H1 (cell line): ENCODE data around the gene TMED3. TPM values are rescaled to one million over a fixed set of nuclear protein-coding genes. Genes with fewer than 3 reads are reported as not detected.

Source experiments
- polyA plus RNA-seq, 7 experiments: library from polyadenylated mRNA; depleted of rRNA in 3 of 7; stranded (reverse) in 5 of 7; unstranded in 2 of 7; fragments of >200 nt in 5 of 7; fragments of 200-250 nt in 2 of 7; gene quantifications; 1 replicate in 5 of 7; 2 replicates in 1 of 7; 4 replicates in 1 of 7; pipeline versions ENCODE4 v1.2.1 to v1.2.3, GENCODE V29; 2011 to 2013; ENCODE audit warnings: missing spikeins in 2 of 7, mixed read lengths in 2 of 7
- total RNA-seq: library from RNA; stranded (reverse); fragmentation: NEBNext Ultra II Directional; extraction: Animal tissue kit (Norgen Biotek cat#: 25700); gene quantifications from 2 replicates; pipeline ENCODE4 v1.2.1, GENCODE V29; 2021
- TF ChIP-seq, protein P1 (sequence below): fragments of 300-600 bp; sonication (generic); IDR thresholded peaks from 2 replicates; pipeline ENCODE4 v1.7.1; 2012; ENCODE audit warnings: low read length, moderate library complexity, mild to moderate bottlenecking, inconsistent platforms; ENCODE audit not compliant: insufficient replicate concordance

The TMED3 gene
- total and polyA plus RNA-seq, 2 of the 8 experiments (the other 6 are each of a cell fraction or from before 2014, with no cell fraction given): 50.2 to 110 TPM

DNA sequence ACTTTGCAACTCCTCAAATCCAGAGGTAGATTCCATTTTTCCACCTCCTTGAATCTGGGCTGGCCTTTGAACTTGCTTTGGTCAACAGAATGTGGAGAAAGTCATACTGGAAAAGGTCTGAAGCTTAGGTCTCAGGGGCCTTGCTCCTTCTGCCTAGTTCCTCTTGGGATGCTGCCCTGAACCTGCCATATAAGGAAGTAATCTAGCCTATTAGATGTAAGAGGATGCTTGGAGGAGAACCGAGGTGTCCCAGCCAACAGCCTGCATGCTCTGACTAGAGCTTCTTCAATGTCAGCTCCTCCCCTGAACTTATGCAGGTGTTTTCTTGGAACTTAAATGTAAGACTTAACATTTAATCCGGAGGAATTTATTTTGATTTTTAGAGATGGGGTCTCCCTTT is 2.0 kb upstream of the TMED3 start (continued):
- TF ChIP-seq, protein P1, sequence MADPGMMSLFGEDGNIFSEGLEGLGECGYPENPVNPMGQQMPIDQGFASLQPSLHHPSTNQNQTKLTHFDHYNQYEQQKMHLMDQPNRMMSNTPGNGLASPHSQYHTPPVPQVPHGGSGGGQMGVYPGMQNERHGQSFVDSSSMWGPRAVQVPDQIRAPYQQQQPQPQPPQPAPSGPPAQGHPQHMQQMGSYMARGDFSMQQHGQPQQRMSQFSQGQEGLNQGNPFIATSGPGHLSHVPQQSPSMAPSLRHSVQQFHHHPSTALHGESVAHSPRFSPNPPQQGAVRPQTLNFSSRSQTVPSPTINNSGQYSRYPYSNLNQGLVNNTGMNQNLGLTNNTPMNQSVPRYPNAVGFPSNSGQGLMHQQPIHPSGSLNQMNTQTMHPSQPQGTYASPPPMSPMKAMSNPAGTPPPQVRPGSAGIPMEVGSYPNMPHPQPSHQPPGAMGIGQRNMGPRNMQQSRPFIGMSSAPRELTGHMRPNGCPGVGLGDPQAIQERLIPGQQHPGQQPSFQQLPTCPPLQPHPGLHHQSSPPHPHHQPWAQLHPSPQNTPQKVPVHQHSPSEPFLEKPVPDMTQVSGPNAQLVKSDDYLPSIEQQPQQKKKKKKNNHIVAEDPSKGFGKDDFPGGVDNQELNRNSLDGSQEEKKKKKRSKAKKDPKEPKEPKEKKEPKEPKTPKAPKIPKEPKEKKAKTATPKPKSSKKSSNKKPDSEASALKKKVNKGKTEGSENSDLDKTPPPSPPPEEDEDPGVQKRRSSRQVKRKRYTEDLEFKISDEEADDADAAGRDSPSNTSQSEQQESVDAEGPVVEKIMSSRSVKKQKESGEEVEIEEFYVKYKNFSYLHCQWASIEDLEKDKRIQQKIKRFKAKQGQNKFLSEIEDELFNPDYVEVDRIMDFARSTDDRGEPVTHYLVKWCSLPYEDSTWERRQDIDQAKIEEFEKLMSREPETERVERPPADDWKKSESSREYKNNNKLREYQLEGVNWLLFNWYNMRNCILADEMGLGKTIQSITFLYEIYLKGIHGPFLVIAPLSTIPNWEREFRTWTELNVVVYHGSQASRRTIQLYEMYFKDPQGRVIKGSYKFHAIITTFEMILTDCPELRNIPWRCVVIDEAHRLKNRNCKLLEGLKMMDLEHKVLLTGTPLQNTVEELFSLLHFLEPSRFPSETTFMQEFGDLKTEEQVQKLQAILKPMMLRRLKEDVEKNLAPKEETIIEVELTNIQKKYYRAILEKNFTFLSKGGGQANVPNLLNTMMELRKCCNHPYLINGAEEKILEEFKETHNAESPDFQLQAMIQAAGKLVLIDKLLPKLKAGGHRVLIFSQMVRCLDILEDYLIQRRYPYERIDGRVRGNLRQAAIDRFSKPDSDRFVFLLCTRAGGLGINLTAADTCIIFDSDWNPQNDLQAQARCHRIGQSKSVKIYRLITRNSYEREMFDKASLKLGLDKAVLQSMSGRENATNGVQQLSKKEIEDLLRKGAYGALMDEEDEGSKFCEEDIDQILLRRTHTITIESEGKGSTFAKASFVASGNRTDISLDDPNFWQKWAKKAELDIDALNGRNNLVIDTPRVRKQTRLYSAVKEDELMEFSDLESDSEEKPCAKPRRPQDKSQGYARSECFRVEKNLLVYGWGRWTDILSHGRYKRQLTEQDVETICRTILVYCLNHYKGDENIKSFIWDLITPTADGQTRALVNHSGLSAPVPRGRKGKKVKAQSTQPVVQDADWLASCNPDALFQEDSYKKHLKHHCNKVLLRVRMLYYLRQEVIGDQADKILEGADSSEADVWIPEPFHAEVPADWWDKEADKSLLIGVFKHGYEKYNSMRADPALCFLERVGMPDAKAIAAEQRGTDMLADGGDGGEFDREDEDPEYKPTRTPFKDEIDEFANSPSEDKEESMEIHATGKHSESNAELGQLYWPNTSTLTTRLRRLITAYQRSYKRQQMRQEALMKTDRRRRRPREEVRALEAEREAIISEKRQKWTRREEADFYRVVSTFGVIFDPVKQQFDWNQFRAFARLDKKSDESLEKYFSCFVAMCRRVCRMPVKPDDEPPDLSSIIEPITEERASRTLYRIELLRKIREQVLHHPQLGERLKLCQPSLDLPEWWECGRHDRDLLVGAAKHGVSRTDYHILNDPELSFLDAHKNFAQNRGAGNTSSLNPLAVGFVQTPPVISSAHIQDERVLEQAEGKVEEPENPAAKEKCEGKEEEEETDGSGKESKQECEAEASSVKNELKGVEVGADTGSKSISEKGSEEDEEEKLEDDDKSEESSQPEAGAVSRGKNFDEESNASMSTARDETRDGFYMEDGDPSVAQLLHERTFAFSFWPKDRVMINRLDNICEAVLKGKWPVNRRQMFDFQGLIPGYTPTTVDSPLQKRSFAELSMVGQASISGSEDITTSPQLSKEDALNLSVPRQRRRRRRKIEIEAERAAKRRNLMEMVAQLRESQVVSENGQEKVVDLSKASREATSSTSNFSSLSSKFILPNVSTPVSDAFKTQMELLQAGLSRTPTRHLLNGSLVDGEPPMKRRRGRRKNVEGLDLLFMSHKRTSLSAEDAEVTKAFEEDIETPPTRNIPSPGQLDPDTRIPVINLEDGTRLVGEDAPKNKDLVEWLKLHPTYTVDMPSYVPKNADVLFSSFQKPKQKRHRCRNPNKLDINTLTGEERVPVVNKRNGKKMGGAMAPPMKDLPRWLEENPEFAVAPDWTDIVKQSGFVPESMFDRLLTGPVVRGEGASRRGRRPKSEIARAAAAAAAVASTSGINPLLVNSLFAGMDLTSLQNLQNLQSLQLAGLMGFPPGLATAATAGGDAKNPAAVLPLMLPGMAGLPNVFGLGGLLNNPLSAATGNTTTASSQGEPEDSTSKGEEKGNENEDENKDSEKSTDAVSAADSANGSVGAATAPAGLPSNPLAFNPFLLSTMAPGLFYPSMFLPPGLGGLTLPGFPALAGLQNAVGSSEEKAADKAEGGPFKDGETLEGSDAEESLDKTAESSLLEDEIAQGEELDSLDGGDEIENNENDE: no peak
